ENCODE data around the gene PCDHGA1.

PCDHGA1 gene

GRCh38 chr5:141511771-141512325, 181.5 kb downstream of the PCDHGA1 start:
- Histone ChIP-seq H3K36me3 (ENCODE audit: control insufficient read depth in 5 of 5, insufficient read depth in 5 of 5, low read length in 5 of 5) (peaks cover 0 to 28% (median 19%) of the 10 kb centered on the region in 5 donors), H3K27me3 (ENCODE audit: control insufficient read depth in 5 of 5, insufficient read depth in 4 of 5, low read length in 5 of 5) (peaks cover 0 to 5% (median 0%) of the 10 kb centered on the region in 5 donors), H3K9ac (ENCODE audit: low read length in 5 of 5) (peak overlapping the region in 1 of 5 donors; percentile 42), H3K9me3 (ENCODE audit: control insufficient read depth in 5 of 5, low read length in 5 of 5) (no peaks in the 10 kb centered on the region), H3K4me3 (ENCODE audit: low read depth in 1 of 5, low read length in 5 of 5) (no peak overlapping the region), H3K4me1 (ENCODE audit: control insufficient read depth in 5 of 5, insufficient read depth in 5 of 5, low read length in 5 of 5) (peaks cover 12 to 77% (median 56%) of the 10 kb centered on the region in 5 donors), H3K27ac (ENCODE audit: low read depth, low read length) (peak overlapping the region; percentile 29)

- Histone ChIP-seq H3K27me3 (ENCODE audit: control insufficient read depth in 5 of 5, insufficient read depth in 4 of 5, low read length in 5 of 5) (peaks cover 0 to 5% (median 0%) of the 10 kb centered on the region in 5 donors), H3K4me3 (ENCODE audit: low read depth in 1 of 5, low read length in 5 of 5) (peak overlapping the region; percentile 59 to 93 (median 81)), H3K9ac (ENCODE audit: low read length in 5 of 5) (peak overlapping the region in 2 of 5 donors; percentile 42 to 59), H3K27ac (ENCODE audit: low read depth, low read length) (peak overlapping the region; percentile 29), H3K4me1 (ENCODE audit: control insufficient read depth in 5 of 5, insufficient read depth in 5 of 5, low read length in 5 of 5) (peaks cover 12 to 74% (median 50%) of the 10 kb centered on the region in 5 donors), H3K36me3 (ENCODE audit: control insufficient read depth in 5 of 5, insufficient read depth in 5 of 5, low read length in 5 of 5) (peaks cover 0 to 27% (median 19%) of the 10 kb centered on the region in 5 donors), H3K9me3 (ENCODE audit: control insufficient read depth in 5 of 5, low read length in 5 of 5) (no peaks in the 10 kb centered on the region)
Measured at GRCh38 chr5:141512390-141512910, 182.1 kb downstream of the PCDHGA1 start.

- Histone ChIP-seq H3K4me1 (ENCODE audit: control insufficient read depth in 5 of 5, insufficient read depth in 5 of 5, low read length in 5 of 5) (peaks cover 10 to 68% (median 44%) of the 10 kb centered on the region in 5 donors), H3K4me3 (ENCODE audit: low read depth in 1 of 5, low read length in 5 of 5) (peak overlapping the region; percentile 59 to 93 (median 81)), H3K9me3 (ENCODE audit: control insufficient read depth in 5 of 5, low read length in 5 of 5) (no peaks in the 10 kb centered on the region), H3K27ac (ENCODE audit: low read depth, low read length) (peak overlapping the region; percentile 29), H3K9ac (ENCODE audit: low read length in 5 of 5) (peak overlapping the region in 3 of 5 donors; percentile 26 to 59 (median 42)), H3K27me3 (ENCODE audit: control insufficient read depth in 5 of 5, insufficient read depth in 4 of 5, low read length in 5 of 5) (peaks cover 0 to 5% (median 0%) of the 10 kb centered on the region in 5 donors), H3K36me3 (ENCODE audit: control insufficient read depth in 5 of 5, insufficient read depth in 5 of 5, low read length in 5 of 5) (peaks cover 0 to 30% (median 19%) of the 10 kb centered on the region in 5 donors)
Measured at GRCh38 chr5:141512911-141513626, 182.8 kb downstream of the PCDHGA1 start.

- H3K9ac ChIP-seq (ENCODE audit: low read length in 5 of 5), result peak overlapping the region in 3 of 5 donors; percentile 26 to 59 (median 42)
- H3K4me1 ChIP-seq (ENCODE audit: control insufficient read depth in 5 of 5, insufficient read depth in 5 of 5, low read length in 5 of 5), result peaks cover 10 to 61% (median 39%) of the 10 kb centered on the region in 5 donors
- peak overlapping the region; percentile 29 for H3K27ac ChIP-seq (ENCODE audit: low read depth, low read length)
- H3K4me3 ChIP-seq (ENCODE audit: low read depth in 1 of 5, low read length in 5 of 5), result peak overlapping the region; percentile 59 to 89 (median 81)
- peaks cover 0 to 5% (median 0%) of the 10 kb centered on the region in 5 donors for H3K27me3 ChIP-seq (ENCODE audit: control insufficient read depth in 5 of 5, insufficient read depth in 4 of 5, low read length in 5 of 5)
- no peaks in the 10 kb centered on the region for H3K9me3 ChIP-seq (ENCODE audit: control insufficient read depth in 5 of 5, low read length in 5 of 5)
- H3K36me3 ChIP-seq (ENCODE audit: control insufficient read depth in 5 of 5, insufficient read depth in 5 of 5, low read length in 5 of 5), result peaks cover 0 to 30% (median 20%) of the 10 kb centered on the region in 5 donors
Measured at GRCh38 chr5:141513627-141514329, 183.5 kb downstream of the PCDHGA1 start.

- no peaks in the 10 kb centered on the region for H3K9me3 ChIP-seq (ENCODE audit: control insufficient read depth in 5 of 5, low read length in 5 of 5)
- H3K9ac ChIP-seq (ENCODE audit: low read length in 5 of 5), result no peak overlapping the region
- peaks cover 2 to 33% (median 24%) of the 10 kb centered on the region in 5 donors for H3K36me3 ChIP-seq (ENCODE audit: control insufficient read depth in 5 of 5, insufficient read depth in 5 of 5, low read length in 5 of 5)
- peak overlapping the region; percentile 29 for H3K27ac ChIP-seq (ENCODE audit: low read depth, low read length)
- peaks cover 5 to 57% (median 35%) of the 10 kb centered on the region in 5 donors for H3K4me1 ChIP-seq (ENCODE audit: control insufficient read depth in 5 of 5, insufficient read depth in 5 of 5, low read length in 5 of 5)
- peaks cover 0 to 5% (median 0%) of the 10 kb centered on the region in 5 donors for H3K27me3 ChIP-seq (ENCODE audit: control insufficient read depth in 5 of 5, insufficient read depth in 4 of 5, low read length in 5 of 5)
- peak overlapping the region in 4 of 5 donors; percentile 59 to 88 (median 78) for H3K4me3 ChIP-seq (ENCODE audit: low read depth in 1 of 5, low read length in 5 of 5)
Measured at GRCh38 chr5:141514330-141515133, 184.2 kb downstream of the PCDHGA1 start.

GRCh38 chr5:141515141-141515540, 184.8 kb downstream of the PCDHGA1 start:
- Histone ChIP-seq H3K4me1 (ENCODE audit: control insufficient read depth in 5 of 5, insufficient read depth in 5 of 5, low read length in 5 of 5) (peaks cover 5 to 59% (median 35%) of the 10 kb centered on the region in 5 donors), H3K4me3 (ENCODE audit: low read depth in 1 of 5, low read length in 5 of 5) (no peak overlapping the region), H3K27ac (ENCODE audit: low read depth, low read length) (no peak overlapping the region), H3K9me3 (ENCODE audit: control insufficient read depth in 5 of 5, low read length in 5 of 5) (no peaks in the 10 kb centered on the region), H3K36me3 (ENCODE audit: control insufficient read depth in 5 of 5, insufficient read depth in 5 of 5, low read length in 5 of 5) (peaks cover 2 to 33% (median 24%) of the 10 kb centered on the region in 5 donors), H3K9ac (ENCODE audit: low read length in 5 of 5) (no peak overlapping the region), H3K27me3 (ENCODE audit: control insufficient read depth in 5 of 5, insufficient read depth in 4 of 5, low read length in 5 of 5) (peaks cover 0 to 5% (median 0%) of the 10 kb centered on the region in 5 donors)

- Histone ChIP-seq H3K4me3 (ENCODE audit: low read depth in 1 of 5, low read length in 5 of 5) (no peak overlapping the region), H3K4me1 (ENCODE audit: control insufficient read depth in 5 of 5, insufficient read depth in 5 of 5, low read length in 5 of 5) (peaks cover 7 to 68% (median 44%) of the 10 kb centered on the region in 5 donors), H3K36me3 (ENCODE audit: control insufficient read depth in 5 of 5, insufficient read depth in 5 of 5, low read length in 5 of 5) (peaks cover 2 to 26% (median 22%) of the 10 kb centered on the region in 5 donors), H3K27me3 (ENCODE audit: control insufficient read depth in 5 of 5, insufficient read depth in 4 of 5, low read length in 5 of 5) (peaks cover 0 to 5% (median 0%) of the 10 kb centered on the region in 5 donors), H3K9ac (ENCODE audit: low read length in 5 of 5) (no peak overlapping the region), H3K9me3 (ENCODE audit: control insufficient read depth in 5 of 5, low read length in 5 of 5) (no peaks in the 10 kb centered on the region), H3K27ac (ENCODE audit: low read depth, low read length) (no peak overlapping the region)
Measured at GRCh38 chr5:141515946-141516671, 185.8 kb downstream of the PCDHGA1 start.

- H3K27ac ChIP-seq (ENCODE audit: low read depth, low read length), result no peak overlapping the region
- H3K9me3 ChIP-seq (ENCODE audit: control insufficient read depth in 5 of 5, low read length in 5 of 5), result no peaks in the 10 kb centered on the region
- peaks cover 9 to 74% (median 49%) of the 10 kb centered on the region in 5 donors for H3K4me1 ChIP-seq (ENCODE audit: control insufficient read depth in 5 of 5, insufficient read depth in 5 of 5, low read length in 5 of 5)
- peaks cover 2 to 21% (median 16%) of the 10 kb centered on the region in 5 donors for H3K36me3 ChIP-seq (ENCODE audit: control insufficient read depth in 5 of 5, insufficient read depth in 5 of 5, low read length in 5 of 5)
- no peak overlapping the region for H3K9ac ChIP-seq (ENCODE audit: low read length in 5 of 5)
- H3K27me3 ChIP-seq (ENCODE audit: control insufficient read depth in 5 of 5, insufficient read depth in 4 of 5, low read length in 5 of 5), result peaks cover 0 to 5% (median 0%) of the 10 kb centered on the region in 5 donors
- H3K4me3 ChIP-seq (ENCODE audit: low read depth in 1 of 5, low read length in 5 of 5), result no peak overlapping the region
Measured at GRCh38 chr5:141516672-141517025, 186.3 kb downstream of the PCDHGA1 start.

Measured in subcutaneous abdominal adipose tissue (tissue), 5 donors.